ENCODE results near the gene RAB8A.
"Not testable (repeated sequence)": the region's sequence is repeated elsewhere in the genome, so short reads cannot be mapped to it uniquely, and the experiment has no call there.

RAB8A gene

GRCh38 chr19:16078759-16079707 lies 32.7 kb upstream of the RAB8A start:
- DNase-seq, result peak; percentile 99

- no peak for DNase-seq
Observed at GRCh38 chr19:16084067-16084685, 27.5 kb upstream of the RAB8A start.

- no peak for DNase-seq
Observed at GRCh38 chr19:16085115-16085514, 26.6 kb upstream of the RAB8A start.

- DNase-seq, result not testable (repeated sequence)
Observed at GRCh38 chr19:16087404-16087803, 24.3 kb upstream of the RAB8A start.

GRCh38 chr19:16087940-16088339 lies 23.7 kb upstream of the RAB8A start:
- DNase-seq, result no peak

- no peak for DNase-seq
Observed at GRCh38 chr19:16088351-16089009, 23.2 kb upstream of the RAB8A start.

GRCh38 chr19:16089010-16089846 lies 22.5 kb upstream of the RAB8A start:
- DNase-seq, result no peak

GRCh38 chr19:16091546-16092475 lies 19.9 kb upstream of the RAB8A start:
- no peak for DNase-seq

GRCh38 chr19:16094360-16095070 lies 17.2 kb upstream of the RAB8A start:
- peak; percentile 75 for DNase-seq

GRCh38 chr19:16095071-16095571 lies 16.6 kb upstream of the RAB8A start:
- no peak for DNase-seq

GRCh38 chr19:16096280-16096855 lies 15.3 kb upstream of the RAB8A start:
- no peak for DNase-seq

- no peak for DNase-seq
Observed at GRCh38 chr19:16098416-16098768, 13.3 kb upstream of the RAB8A start.

- DNase-seq, result no peak
Observed at GRCh38 chr19:16098821-16099220, 12.9 kb upstream of the RAB8A start.

- DNase-seq, result not testable (repeated sequence)
Observed at GRCh38 chr19:16099314-16099965, 12.2 kb upstream of the RAB8A start.

- no peak for DNase-seq
Observed at GRCh38 chr19:16100524-16100923, 11.2 kb upstream of the RAB8A start.

GRCh38 chr19:16104722-16105121 lies 7.0 kb upstream of the RAB8A start:
- no peak for DNase-seq

- DNase-seq, result no peak
Observed at GRCh38 chr19:16106121-16106520, 5.6 kb upstream of the RAB8A start.

GRCh38 chr19:16111909-16112752 lies 442 bp downstream of the RAB8A start:
- DNase-seq, result no peak

- DNase-seq, result no peak
Observed at GRCh38 chr19:16112778-16113177, 1.1 kb downstream of the RAB8A start.

Data from fibroblast of skin of abdomen (primary cell).